Keratinocyte (primary cell): ENCODE results near the gene SPINK13. TPM values are rescaled to one million over a fixed set of nuclear protein-coding genes. Genes with fewer than 3 reads are reported as not detected.

Experiments used
- DNase-seq: peaks from one replicate; pipeline ENCODE4 v3.0.0-alpha.2; 2011; ENCODE audit warnings: low read depth, missing footprints, low spot score
- FAIRE-seq: peaks from 2 replicates; lab custom pipeline; 2011; peaks lifted over from hg19 to GRCh38; lab: Jason Lieb, UNC
- H2AFZ ChIP-seq: 2 replicates; pipeline ENCODE4 v1.6.0; 2012; ENCODE audit warnings: low read length, control low read depth, inconsistent platforms; ENCODE audit not compliant: control insufficient read depth
- H3K27ac ChIP-seq: 2 replicates; pipeline ENCODE4 v1.5.1; 2011; ENCODE audit warnings: low read length; ENCODE audit not compliant: control insufficient read depth, insufficient read depth
- H3K27me3 ChIP-seq: 3 replicates; pipeline ENCODE4 v1.6.0; 2011; ENCODE audit warnings: low read length; ENCODE audit not compliant: control insufficient read depth, insufficient read depth; ENCODE audit errors: extremely low read depth
- H3K36me3 ChIP-seq, 2 experiments: 2 replicates in 1 of 2; 3 replicates in 1 of 2; pipeline ENCODE4 v1.5.1; 2011; ENCODE audit warnings: low read length in 2 of 2, mild to moderate bottlenecking in 1 of 2; ENCODE audit not compliant: control insufficient read depth in 2 of 2, insufficient read depth in 2 of 2; ENCODE audit errors: extremely low read depth in 1 of 2
- H3K4me1 ChIP-seq: 3 replicates; pipeline ENCODE4 v1.5.1; 2011; ENCODE audit warnings: low read length; ENCODE audit not compliant: control insufficient read depth, insufficient read depth; ENCODE audit errors: extremely low read depth
- H3K4me2 ChIP-seq: 3 replicates; pipeline ENCODE4 v1.6.0; 2011; ENCODE audit warnings: low read depth, low read length; ENCODE audit not compliant: control insufficient read depth, insufficient read depth; ENCODE audit errors: extremely low read depth
- H3K4me3 ChIP-seq, 3 experiments: fragments of 200-600 bp in 1 of 3; sonication (generic) in 1 of 3; 2 replicates in 2 of 3; 3 replicates in 1 of 3; pipeline ENCODE4 v1.5.1; 2011 to 2016; ENCODE audit warnings: low read length in 3 of 3, mild to moderate bottlenecking in 3 of 3, control low read depth in 2 of 3, inconsistent platforms in 1 of 3, low read depth in 1 of 3, mixed read lengths in 1 of 3, mixed run types in 1 of 3, moderate library complexity in 1 of 3; ENCODE audit not compliant: control insufficient read depth in 2 of 3, insufficient read depth in 2 of 3; ENCODE audit errors: extremely low read depth in 1 of 3
- H3K79me2 ChIP-seq: 2 replicates; pipeline ENCODE4 v1.6.0; 2012; ENCODE audit warnings: low read length; ENCODE audit not compliant: control insufficient read depth, insufficient read depth
- H3K9ac ChIP-seq: 3 replicates; pipeline ENCODE4 v1.6.0; 2011; ENCODE audit warnings: low read length; ENCODE audit not compliant: control insufficient read depth, insufficient read depth; ENCODE audit errors: extremely low read depth
- H3K9me1 ChIP-seq: 3 replicates; pipeline ENCODE4 v1.6.0; 2011; ENCODE audit warnings: low read length; ENCODE audit not compliant: control insufficient read depth, insufficient read depth; ENCODE audit errors: extremely low read depth
- H3K9me3 ChIP-seq: 2 replicates; pipeline ENCODE4 v1.5.1; 2012; ENCODE audit warnings: low read depth, low read length; ENCODE audit not compliant: control insufficient read depth
- H4K20me1 ChIP-seq: 3 replicates; pipeline ENCODE4 v1.6.0; 2011; ENCODE audit warnings: low read length; ENCODE audit not compliant: control insufficient read depth, insufficient read depth; ENCODE audit errors: extremely low read depth
- CTCF ChIP-seq, 3 experiments: IDR thresholded peaks in 1 of 3; conservative IDR thresholded peaks in 1 of 3; optimal IDR thresholded peaks in 1 of 3; 2 replicates in 2 of 3; 3 replicates in 1 of 3; pipeline versions ENCODE3 to v1.5.1; 2011; ENCODE audit warnings: low read length in 3 of 3, mild to moderate bottlenecking in 3 of 3, moderate library complexity in 2 of 3, control low read depth in 1 of 3, inconsistent platforms in 1 of 3; ENCODE audit not compliant: insufficient read depth in 2 of 3; ENCODE audit errors: extremely low read depth in 1 of 3
- EZH2 ChIP-seq: IDR thresholded peaks from one replicate; pipeline ENCODE4 v1.6.1; 2012; ENCODE audit warnings: inconsistent platforms, mild to moderate bottlenecking, low read length, moderate library complexity
- dilution Hi-C: fragments of 300-500 bp; cut with MboI; formaldehyde crosslinking; loops from one replicate; pipeline ENCODE4 v1.7.0; 2020; ENCODE audit warnings: low sequenced_read_pairs; ENCODE audit not compliant: extremely low pct_ligation_motif_present
- polyA plus RNA-seq, 5 experiments: library from polyadenylated mRNA; depleted of rRNA in 3 of 5; stranded (reverse) in 3 of 5; stranded (forward) in 1 of 5; unstranded in 1 of 5; fragments of >200 nt; gene quantifications; 1 replicate in 1 of 5; 2 replicates in 3 of 5; 3 replicates in 1 of 5; pipeline versions ENCODE4 v1.2.1 to v1.2.3, GENCODE V29; 2011 to 2012; ENCODE audit warnings: missing spikeins in 2 of 5, low read depth in 1 of 5, low replicate concordance in 1 of 5

Gene SPINK13
- polyA plus RNA-seq, 1 donor (not counting 4 experiments of a cell fraction or from before 2014, with no cell fraction given): not detected

- H3K27ac ChIP-seq: no peak overlapping the region
- dilution Hi-C loops: no loop called here
These were observed 21.9 kb downstream of the SPINK13 start for GRCh38 chr5:148290271-148291195.

GRCh38 chr5:148297731-148298130 is 29.1 kb downstream of the SPINK13 start:
- TF ChIP-seq EZH2 (no peak), CTCF (optimal IDR thresholded peaks at IDR 0.05 in 1 of 3, IDR thresholded peaks at IDR 0.05 in 1 of 3, conservative IDR thresholded peaks at IDR 0.05 in 1 of 3; ENCODE audit: extremely low read depth in 1 of 3, insufficient read depth in 2 of 3, low read length in 3 of 3) (no peak)
- no peak for FAIRE-seq

More at GRCh38 chr5:148290271-148291195, 21.9 kb downstream of the SPINK13 start:
- Histone ChIP-seq H3K79me2 (no peaks in the 10 kb centered on the region), H3K4me2 (no peak overlapping the region), H3K27me3 (no peaks in the 10 kb centered on the region), H3K4me3 (no peak overlapping the region), H3K9ac (no peak overlapping the region), H3K4me1 (no peaks in the 10 kb centered on the region), H2AFZ (no peak overlapping the region), H3K36me3 (no peaks in the 10 kb centered on the region), H3K9me1 (no peaks in the 10 kb centered on the region), H3K9me3 (no peaks in the 10 kb centered on the region), H4K20me1 (no peaks in the 10 kb centered on the region)
- FAIRE-seq (no peak), DNase-seq (no peak)
- peak in 2 of 3 experiments; percentile 47 to 54 for TF ChIP-seq CTCF (optimal IDR thresholded peaks at IDR 0.05 in 1 of 3, IDR thresholded peaks at IDR 0.05 in 1 of 3, conservative IDR thresholded peaks at IDR 0.05 in 1 of 3; ENCODE audit: extremely low read depth in 1 of 3, insufficient read depth in 2 of 3, low read length in 3 of 3)
- no peak for TF ChIP-seq EZH2

More at GRCh38 chr5:148297731-148298130, 29.1 kb downstream of the SPINK13 start:
- Histone ChIP-seq H3K79me2 (no peaks in the 10 kb centered on the region), H4K20me1 (no peaks in the 10 kb centered on the region), H3K9ac (no peak overlapping the region), H3K9me1 (no peaks in the 10 kb centered on the region), H2AFZ (no peak overlapping the region), H3K36me3 (no peaks in the 10 kb centered on the region), H3K4me2 (no peak overlapping the region), H3K9me3 (no peaks in the 10 kb centered on the region), H3K4me1 (no peaks in the 10 kb centered on the region), H3K27ac (no peak overlapping the region), H3K4me3 (no peak overlapping the region), H3K27me3 (no peaks in the 10 kb centered on the region)
- dilution Hi-C loops: no loop called here
- DNase-seq: no peak
